Measurements from ENCODE around the gene COMMD9.
"Not testable (repeated sequence)": the region's sequence is repeated elsewhere in the genome, so short reads cannot be mapped to it uniquely, and the experiment has no call there.

Gene COMMD9

DNA sequence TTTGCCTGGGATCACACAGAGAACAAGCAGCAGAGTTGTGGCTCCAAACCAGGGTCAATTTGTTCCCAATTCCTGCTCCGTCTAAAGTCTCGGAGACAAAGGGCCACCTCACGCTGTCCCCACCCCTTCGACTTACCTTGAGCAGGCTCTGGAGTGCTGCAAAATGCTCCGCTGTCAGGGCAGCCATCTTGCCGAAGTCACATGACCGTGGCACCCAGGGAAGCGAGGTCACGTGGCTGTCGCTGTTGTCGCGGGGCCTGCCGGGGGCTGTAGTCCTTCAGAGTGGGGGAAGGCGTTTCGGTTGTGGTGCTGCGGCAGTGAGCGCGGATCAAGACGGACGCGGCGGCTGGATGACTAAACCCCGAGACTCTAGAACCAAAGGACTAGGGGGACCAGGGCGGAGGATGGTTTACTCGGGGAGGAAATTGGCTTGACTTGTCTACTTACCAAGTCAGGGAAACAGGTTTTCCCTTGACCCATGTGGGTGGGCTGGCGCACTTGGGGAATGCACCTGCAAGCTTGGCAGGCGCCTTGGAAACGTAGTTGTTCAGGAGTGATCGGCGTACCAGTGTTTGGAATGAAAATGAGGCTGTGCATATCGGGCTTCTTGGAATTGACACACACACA lies at the start of gene COMMD9:
TSS of gene COMMD9 (minus strand) at position 199 of the 627 bp plus-strand sequence. CDS start at position 187, 12 bp downstream.
- peak; percentile 94 to 95 for DNase-seq (ENCODE audit: low read depth in 2 of 2)

DNA sequence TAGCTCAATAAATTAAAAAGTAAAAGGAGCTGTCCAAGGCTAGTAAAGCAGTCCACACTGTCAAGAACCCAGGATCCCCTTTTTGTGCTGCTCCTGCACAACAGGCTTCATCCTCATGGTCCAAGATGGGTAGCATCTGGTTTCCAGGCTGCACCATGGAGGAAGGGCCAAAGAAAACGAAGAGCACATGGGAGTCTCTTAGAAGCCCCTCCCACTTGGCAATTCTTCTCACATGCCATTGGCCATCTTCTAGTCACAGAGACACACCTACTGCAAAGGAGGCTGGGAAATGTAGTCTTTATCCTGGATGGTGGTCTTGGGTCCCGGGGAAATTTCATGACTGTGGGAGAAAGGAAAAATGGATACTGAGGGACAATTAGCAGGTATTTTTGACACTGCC lies 44.7 kb upstream of the COMMD9 start:
- no peak for DNase-seq (ENCODE audit: low read depth in 2 of 2)

DNA sequence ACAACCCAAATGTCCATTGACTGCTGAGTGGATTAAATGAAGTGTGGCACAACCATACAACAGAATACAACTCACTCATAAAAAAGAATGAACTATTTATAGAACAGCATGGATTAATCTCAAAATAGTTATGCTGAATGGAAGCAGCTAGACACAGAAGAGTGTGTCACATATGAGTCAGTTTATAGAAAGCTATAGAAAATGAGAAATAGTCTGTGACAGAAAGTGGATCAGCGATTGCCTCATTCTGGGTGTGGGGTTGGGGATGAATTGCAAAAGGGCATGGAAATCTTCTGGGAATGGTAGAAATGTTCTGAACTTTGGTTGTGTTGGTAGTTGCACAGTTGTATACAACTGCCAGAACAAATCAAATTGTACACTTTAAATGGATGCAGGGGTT lies 44.2 kb upstream of the COMMD9 start:
- no peak for DNase-seq (ENCODE audit: low read depth in 2 of 2)

DNA sequence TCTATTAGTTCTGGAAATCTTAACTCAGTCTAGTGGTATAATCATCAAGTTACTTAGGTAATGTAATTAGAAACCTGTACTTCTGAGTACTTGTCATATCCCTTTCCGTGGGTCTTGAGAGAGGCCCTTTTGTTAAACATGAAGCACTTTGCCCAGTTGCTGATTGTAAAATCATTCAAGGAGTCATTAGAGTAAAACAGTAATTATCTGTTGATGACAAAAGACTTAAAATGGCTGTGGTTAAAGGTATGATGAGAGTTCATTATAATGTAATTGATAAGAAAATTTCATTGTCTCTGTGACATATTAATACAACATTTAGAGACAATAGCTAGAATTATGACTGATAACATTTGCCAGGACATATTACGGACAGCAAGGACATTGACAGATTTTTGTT lies 41.2 kb upstream of the COMMD9 start:
- no peak for DNase-seq (ENCODE audit: low read depth in 2 of 2)

DNA sequence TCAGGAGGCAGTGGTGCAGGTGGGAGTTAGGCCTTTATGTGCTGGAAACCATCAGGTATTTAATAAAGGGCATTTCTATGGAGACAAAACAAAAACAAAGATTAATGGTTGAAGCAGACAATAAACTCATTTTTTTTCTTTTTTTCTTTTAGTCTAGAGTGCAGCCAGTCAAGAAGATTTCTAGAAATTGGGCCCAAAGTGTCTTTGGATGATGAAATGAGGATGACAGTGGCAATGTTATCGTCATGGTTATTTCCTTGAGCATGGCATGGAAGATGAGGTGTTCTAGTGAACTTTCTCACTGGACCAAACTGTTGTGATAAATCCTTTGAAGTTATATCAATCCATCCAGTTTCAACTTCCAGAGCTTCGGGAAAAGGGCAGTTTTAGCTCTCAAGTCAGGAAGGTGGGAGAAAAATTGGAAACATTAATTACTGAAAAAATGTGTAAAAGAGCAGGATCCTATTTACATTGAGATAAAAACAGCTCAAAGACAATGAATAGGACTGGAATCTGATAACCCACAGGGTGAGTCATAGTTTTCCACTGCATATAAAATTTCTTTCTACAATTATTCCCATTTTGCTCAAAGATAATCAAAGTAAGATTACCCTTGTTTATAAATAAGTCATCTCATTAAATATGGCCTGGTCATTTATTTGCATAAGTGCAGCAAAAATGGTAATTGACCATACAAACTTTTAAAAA lies 39.9 kb upstream of the COMMD9 start:
- DNase-seq (ENCODE audit: low read depth in 2 of 2), result no peak

DNA sequence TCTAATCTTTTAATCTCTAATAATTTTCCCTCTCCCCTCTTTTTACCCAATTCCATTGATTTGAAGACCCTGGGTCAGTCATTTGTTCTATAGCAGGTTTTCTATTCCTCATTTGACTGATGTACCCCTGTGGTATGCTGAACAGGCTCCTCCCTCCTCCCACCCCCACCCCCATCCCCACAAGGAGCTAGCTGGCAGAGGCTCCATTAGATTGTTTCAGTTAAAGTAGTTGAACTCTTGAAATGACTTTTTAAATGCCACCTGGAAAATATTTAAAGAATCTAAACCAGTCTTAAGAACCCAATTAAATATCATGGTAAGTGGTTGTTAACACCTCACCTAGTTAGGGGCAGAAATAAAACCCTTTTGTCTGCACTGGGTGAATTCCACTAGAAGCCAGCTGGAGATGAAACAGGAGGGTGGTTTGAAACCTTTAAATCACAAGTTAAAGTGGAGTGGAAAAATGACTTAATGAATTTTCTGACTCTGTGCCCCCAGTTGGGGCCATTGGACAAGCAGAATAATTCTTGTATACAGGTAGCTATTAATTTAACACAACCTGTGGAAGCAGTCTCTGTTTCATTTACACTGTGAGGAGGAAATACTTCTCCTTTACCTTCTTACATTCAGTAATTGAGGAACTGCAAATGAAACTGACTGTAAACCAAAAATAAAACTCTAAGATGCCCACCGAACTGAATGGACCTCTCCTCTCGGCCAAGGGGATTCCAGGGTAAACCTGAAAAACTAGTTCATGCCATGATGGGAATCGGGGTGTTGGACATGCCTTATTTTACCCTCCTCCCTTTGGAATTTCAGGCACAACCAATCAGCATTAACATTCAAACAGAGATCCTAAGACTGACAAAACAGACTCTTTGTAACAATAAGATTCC lies 37.5 kb upstream of the COMMD9 start:
- DNase-seq (ENCODE audit: low read depth in 2 of 2), result no peak

DNA sequence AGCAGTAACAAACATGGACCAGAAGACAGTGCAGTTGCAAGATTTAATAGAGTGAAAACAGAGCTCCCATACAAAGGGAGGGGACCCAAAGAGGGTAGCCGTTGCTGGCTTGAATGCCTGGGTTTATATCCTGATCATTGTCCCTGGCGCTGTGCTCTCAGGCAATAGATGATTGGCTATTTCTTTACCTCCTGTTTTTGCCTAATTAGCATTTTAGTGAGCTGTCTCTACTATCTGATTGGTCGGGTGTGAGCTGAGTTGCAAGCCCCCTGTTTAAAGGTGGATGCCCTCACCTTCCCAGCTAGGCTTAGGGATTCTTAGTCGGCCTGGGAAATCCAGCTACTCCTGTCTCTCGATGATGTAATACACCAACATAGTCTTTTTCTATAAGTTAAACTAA lies 36.2 kb upstream of the COMMD9 start:
- not testable (repeated sequence) for DNase-seq (ENCODE audit: low read depth in 2 of 2)

DNA sequence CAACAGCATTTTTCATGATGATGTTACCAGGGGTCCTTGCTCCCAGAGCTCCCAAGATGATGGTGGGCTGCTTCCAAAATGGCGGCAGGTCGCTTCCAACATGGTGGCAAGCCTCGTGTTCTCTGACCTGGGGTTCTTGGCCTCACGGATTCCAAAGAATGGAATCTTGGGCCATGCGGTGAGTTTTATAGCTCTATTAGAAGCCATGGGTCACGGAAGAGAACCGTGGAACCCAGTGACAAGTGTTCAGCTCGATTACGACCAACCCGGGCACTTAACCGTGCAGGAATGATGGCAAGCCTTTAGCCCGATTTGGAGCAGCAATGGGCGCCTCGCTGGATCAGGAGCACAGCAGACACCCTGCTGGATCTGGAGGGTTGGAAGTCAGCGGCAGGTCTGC lies 35.7 kb upstream of the COMMD9 start:
- DNase-seq (ENCODE audit: low read depth in 2 of 2), result not testable (repeated sequence)

DNA sequence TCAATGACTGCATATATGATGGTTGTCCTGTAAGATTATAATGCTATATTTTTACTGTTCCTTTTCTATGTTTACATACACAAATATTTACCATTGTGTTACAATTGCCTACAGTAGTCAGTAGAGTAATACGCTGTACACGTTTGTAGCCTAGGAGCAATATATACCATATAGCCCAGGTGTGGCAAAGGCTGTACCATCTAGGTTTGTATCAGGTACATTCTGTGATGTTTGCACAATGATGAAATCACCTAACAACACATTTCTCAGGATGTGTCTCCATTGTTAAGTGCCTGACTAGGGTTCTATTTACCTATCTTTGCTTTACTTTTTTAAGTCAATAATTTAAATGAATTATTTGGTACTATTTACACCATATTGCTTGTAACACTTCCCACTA lies 28.8 kb upstream of the COMMD9 start:
- no peak for DNase-seq (ENCODE audit: low read depth in 2 of 2)

DNA sequence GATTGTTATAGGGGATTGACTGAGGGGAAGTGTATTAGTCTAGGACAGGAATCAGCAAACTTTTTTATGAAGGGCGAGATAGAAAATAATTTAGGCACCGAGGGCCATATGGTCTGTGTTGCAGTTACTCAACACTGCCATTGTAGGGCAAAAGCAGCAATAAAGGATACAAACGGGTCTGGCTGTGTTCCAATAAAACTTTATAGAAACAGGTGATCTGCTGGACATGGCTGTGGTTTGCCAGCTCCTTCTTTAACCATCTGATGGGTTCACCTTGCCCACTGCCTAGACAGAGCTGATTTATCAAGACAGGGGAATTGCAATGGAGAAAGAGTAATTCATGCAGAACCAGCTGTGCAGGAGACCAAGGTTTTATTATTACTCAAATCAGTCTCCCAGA lies 26.8 kb upstream of the COMMD9 start:
- DNase-seq (ENCODE audit: low read depth in 2 of 2), result no peak

DNA sequence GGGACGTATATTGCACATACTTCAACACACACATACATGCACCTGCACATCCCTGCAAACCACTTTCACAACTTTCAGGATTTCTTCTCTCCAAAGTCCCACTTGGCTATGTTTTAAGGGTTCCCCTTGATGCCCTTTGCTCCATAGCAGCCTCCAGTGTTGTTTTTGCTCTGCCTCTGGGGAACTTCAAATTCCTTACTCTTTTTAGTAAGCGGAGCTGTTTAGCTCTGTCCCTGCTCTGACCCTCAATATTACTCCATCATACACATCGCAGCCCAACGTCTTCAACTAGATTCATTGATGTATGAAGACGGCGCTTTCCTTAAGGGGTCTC lies 25.2 kb upstream of the COMMD9 start:
- no peak for DNase-seq (ENCODE audit: low read depth in 2 of 2)

DNA sequence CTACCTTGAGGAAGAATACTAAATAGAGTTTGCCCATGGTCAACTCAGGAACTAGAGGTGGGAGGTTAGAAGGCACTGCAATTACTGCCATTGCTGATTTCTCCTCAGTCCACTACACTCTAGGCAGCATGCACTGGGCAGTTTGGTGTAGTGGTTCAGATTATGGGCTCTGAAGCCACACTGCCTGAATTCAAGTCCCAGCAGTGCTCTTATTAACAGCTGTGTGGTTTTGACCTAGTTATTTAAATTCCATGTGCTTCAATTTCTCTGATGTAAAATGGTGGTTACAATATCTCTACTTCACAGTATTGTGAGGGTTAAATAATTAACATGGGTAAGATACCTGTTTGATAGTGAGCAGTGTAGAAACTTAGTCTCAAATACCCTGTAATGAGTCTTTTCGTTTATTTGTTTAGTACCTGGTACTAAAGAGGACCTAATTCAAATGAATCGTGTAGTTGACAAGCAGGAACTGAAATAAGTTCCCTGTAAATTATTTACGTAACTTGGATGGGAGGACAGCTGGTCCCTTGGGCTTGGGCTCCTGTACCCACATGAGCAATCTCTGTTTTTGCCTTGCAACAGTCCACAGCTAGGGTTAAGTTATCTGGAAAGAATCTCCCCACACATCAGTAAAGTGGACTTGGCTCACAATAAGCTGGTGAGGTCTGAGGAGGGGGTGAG lies 24.7 kb upstream of the COMMD9 start:
- DNase-seq (ENCODE audit: low read depth in 2 of 2), result no peak

DNA sequence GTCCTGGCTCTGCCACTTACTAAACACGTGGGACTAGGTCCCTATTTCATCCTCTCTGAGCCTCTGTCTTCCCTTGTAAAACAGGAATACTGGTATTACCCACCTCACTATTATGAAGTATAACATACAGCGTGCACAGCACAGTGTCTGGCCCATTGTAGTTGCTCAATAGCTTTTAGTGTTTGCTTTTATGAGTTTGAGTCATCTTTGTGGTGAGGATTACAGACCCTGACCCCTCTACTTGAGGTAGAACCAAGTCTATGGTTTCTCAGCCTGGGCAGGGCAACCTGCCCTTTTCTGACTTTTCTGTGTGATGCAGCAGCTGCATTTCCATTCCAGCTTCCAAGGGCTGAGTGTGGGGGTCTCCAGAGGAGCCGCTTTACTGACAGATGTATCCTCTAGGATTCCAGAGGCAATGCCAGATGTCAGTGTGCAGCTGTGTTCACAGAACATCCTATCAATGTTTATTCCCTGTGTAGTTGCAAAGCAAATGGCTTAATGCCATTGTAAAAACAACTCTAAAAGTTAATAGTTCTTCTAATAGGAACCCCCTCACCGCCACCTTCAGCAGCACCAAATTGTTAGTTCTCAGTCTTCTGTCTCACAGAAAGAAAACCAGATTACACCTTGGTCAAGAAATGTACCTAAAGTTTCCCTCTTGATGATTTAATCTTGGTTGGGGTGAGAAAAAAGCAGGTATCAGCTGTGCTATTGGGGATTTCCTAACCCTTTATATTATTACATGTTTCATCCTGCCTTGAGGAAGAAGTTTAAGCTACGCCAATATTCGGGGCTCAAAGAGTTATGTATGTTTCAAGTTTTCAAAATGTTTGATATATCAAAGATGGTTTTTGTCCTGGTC lies 23.6 kb upstream of the COMMD9 start:
- no peak for DNase-seq (ENCODE audit: low read depth in 2 of 2)

DNA sequence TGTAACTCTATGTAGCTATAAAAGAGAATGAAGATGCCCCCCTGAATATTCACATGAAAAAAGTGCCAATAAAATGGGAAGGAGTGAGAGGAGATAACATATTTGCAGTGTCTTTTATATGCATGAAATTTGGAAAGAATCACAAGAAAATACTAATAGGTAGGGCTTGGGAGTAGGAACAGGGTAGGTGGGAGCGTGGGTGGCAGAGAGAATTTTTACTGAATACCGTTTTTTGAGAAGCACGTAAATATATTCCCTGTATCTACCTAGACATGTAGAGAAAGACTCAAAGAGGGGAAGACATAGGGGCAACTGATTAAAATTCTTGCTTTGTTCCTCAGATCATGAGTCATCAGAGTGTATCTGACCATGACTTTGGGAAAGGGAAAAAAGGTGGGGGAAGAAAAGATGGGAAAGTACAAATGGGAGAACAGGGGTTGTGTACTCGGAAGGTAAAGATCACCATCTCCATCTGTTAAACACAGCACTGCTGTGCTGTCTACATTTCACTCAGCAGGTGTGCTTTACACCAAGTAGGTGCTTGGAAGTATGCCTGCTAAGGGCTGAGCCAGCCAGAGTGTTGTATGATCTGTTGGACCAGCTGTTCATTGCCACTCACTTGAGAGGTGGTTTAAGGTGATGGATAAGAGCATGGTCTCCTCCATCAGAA lies 22.8 kb upstream of the COMMD9 start:
- DNase-seq (ENCODE audit: low read depth in 2 of 2), result no peak

DNA sequence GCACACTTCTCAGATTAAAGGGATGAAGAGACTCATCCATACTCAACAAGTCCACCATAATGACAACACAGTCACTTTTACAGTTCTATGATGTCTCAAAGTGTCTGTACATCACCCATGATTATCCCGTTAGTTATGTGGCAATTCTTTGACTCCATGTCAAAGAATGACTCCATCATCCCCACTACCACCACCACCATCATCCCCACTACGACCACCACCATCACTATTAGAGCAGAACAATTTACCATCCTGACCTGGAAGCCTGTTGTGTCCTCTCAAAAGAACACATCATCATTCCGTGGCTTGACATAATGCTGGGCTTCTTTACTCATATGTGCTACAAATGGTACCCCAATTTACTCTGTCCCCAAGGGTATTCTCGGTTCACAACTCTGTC lies 20.6 kb upstream of the COMMD9 start:
- DNase-seq (ENCODE audit: low read depth in 2 of 2), result no peak

DNA sequence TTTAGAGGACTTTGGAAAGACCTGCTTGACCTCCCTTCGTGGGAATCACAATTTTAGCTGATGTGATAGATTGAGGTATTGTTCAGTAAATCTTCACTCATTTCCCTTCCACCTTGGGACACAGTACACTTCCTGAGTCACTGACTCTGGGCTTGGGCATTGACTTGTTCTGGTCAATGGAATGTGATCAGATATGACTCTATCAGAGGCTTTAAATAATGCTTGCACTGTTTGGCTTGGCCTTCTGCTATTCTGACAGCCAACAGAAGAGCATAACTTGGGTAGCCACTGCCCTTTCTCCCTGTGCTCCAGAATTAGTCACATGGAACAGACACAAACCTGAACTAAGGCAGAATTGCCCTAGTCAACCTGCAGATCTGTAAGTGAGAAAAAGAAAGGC lies 19.4 kb upstream of the COMMD9 start:
- DNase-seq (ENCODE audit: low read depth in 2 of 2), result no peak

DNA sequence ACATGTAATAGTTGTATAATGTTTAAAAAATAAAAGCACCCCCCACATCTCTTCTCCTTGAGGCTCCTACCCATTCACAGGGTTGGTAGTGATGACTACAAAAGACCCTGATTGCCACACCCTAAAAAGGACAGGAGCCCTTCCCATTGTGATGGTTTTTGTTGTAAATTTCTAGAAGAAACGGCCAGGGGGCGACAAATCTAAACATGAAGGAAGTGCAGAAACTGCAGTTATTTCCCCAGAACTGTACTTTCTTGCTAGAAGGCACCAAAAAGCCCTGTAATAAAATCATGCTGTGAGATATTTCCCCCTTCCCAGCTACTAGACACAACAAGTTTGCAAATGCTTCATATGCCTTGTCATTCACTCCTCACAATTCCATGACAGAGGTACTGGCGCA lies 17.7 kb upstream of the COMMD9 start:
- DNase-seq (ENCODE audit: low read depth in 2 of 2), result no peak

DNA sequence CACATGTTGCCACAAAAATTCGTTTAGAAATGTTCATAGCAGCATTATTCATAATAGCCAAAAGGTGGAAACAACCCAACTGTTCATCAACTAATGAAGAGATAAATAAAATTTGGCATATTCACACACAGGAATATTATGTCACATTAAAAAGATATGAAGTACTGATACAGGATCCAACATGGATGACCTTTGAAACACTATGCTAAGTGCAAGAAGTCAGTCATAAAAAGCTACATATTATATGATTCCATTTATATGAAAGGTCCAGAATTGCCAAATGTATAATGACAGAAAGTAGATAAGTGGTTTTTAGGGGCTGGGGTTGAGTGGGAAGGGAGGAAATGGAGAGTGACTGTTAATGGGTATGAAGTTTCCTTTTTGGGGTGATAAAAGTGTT lies 15.8 kb upstream of the COMMD9 start:
- no peak for DNase-seq (ENCODE audit: low read depth in 2 of 2)

DNA sequence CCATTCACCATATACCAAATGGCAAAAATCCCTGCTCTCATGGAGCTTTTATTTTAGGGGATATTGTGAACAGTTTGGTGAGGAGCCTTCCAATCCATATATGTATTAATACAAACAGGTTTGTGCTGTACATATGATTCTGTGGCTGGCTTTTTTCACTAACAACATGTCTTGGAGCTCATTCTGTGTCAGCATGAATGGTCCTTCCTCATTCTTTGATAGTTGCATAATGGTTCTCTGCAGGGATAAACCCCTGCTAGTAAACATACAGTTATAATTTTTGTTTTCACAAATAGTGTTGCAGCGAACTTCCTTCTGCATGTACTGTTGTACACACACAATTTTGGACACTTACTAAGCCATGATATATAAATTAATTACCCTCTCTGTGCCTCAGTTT lies 15.1 kb upstream of the COMMD9 start:
- no peak for DNase-seq (ENCODE audit: low read depth in 2 of 2)

DNA sequence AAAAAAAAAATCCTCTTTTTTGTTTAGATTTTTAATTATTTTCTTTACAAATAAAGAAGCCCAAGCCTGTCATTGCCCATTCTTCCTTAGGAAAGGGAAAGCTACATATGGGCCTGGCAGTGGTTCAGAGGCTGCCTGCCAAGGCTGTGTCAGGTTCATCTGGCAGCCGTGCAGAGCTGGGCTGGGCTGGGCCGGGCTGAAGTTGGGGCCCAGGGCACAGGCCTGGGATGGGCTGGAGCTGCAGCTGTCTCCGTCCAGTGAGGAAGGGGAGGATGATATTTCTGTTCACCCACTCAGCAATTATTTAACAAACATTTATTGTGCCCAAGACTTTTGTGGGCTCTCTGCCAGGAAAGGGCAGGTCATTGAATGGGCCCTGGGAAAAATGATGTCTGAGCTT lies 11.4 kb upstream of the COMMD9 start:
- no peak for DNase-seq (ENCODE audit: low read depth in 2 of 2)
